Stromal cell of bone marrow (primary cell): Measurements from ENCODE around the gene KIAA0930.
"Not testable (repeated sequence)": the region's sequence is repeated elsewhere in the genome, so short reads cannot be mapped to it uniquely, and the experiment has no call there.

Experiments used
- DNase-seq: peaks from one replicate; pipeline ENCODE4 v3.0.0-alpha.2; 2012; ENCODE audit warnings: low read depth

Gene KIAA0930

GRCh38 chr22:45200860-45201511 lies 39.7 kb downstream of the KIAA0930 start:
- DNase-seq = no peak

GRCh38 chr22:45200230-45200629 lies 40.5 kb downstream of the KIAA0930 start:
- no peak for DNase-seq

- DNase-seq = no peak
These were observed 41.0 kb downstream of the KIAA0930 start for GRCh38 chr22:45199723-45200122.

- DNase-seq = no peak
These were observed 42.3 kb downstream of the KIAA0930 start for GRCh38 chr22:45198463-45198795.

- DNase-seq = no peak
These were observed 42.9 kb downstream of the KIAA0930 start for GRCh38 chr22:45197606-45198462.

- no peak for DNase-seq
These were observed 43.6 kb downstream of the KIAA0930 start for GRCh38 chr22:45196926-45197605.

- DNase-seq = no peak
These were observed 44.4 kb downstream of the KIAA0930 start for GRCh38 chr22:45196308-45196707.

GRCh38 chr22:45195616-45196015 lies 45.1 kb downstream of the KIAA0930 start:
- DNase-seq = no peak

GRCh38 chr22:45194686-45195085 lies 46.0 kb downstream of the KIAA0930 start:
- DNase-seq = no peak

GRCh38 chr22:45192701-45193187 lies 48.0 kb downstream of the KIAA0930 start:
- DNase-seq = no peak

- not testable (repeated sequence) for DNase-seq
These were observed 48.9 kb downstream of the KIAA0930 start for GRCh38 chr22:45191746-45192145.

GRCh38 chr22:45190202-45190872 lies 50.4 kb downstream of the KIAA0930 start:
- DNase-seq = no peak

GRCh38 chr22:45188779-45189178 lies 51.9 kb downstream of the KIAA0930 start:
- DNase-seq = no peak

GRCh38 chr22:45187891-45188290 lies 52.8 kb downstream of the KIAA0930 start:
- DNase-seq = no peak

- DNase-seq = no peak
These were observed 54.8 kb downstream of the KIAA0930 start for GRCh38 chr22:45185718-45186514.

- no peak for DNase-seq
These were observed 56.7 kb downstream of the KIAA0930 start for GRCh38 chr22:45183974-45184373.

GRCh38 chr22:45181766-45182165 lies 58.9 kb downstream of the KIAA0930 start:
- DNase-seq = no peak

- no peak for DNase-seq
These were observed 59.5 kb downstream of the KIAA0930 start for GRCh38 chr22:45181240-45181639.

- no peak for DNase-seq
These were observed 60.5 kb downstream of the KIAA0930 start for GRCh38 chr22:45180146-45180679.

- DNase-seq = no peak
These were observed 61.2 kb downstream of the KIAA0930 start for GRCh38 chr22:45179276-45180049.
